Measurements from ENCODE around the gene NR1H3.
"Not testable (repeated sequence)": the region's sequence is repeated elsewhere in the genome, so short reads cannot be mapped to it uniquely, and the experiment has no call there.

NR1H3 gene

DNA sequence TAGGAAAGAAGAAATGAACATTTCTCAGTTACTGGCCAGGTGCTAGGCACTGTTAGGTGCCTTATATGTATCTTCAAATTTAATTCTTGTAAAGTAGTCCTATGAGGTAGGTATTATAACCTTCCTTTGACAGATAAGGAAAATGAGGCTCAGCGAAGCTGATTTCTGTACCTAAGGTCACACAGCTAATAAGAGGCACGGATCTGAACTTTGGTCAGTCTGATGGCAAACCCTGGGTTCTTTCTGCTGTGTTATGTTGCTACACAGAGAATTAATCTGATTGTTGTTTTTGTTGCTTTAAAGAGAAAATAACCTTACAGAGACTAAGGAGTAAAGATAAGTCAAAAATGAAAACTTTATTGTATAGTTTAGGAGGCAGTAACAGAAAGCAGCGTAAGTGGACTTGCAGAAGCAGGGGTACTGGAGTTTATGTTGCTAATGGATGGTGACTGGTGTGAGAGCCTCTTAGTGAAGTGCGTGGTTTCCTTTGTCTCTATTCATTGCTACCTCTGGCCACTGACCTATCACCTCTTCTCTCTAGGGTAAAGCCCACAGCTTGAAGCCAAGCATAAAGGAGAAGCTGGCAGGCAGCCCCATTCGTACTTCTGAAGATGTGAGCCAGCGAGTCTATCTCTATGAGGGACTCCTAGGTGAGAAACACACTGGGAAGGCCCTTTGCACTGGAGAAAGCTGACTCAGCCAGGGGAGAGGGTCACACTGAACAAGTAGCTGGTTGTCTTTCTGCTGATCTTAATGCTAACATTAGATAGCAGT, 50.4 kb downstream of the NR1H3 start:
- no peak for DNase-seq

DNA sequence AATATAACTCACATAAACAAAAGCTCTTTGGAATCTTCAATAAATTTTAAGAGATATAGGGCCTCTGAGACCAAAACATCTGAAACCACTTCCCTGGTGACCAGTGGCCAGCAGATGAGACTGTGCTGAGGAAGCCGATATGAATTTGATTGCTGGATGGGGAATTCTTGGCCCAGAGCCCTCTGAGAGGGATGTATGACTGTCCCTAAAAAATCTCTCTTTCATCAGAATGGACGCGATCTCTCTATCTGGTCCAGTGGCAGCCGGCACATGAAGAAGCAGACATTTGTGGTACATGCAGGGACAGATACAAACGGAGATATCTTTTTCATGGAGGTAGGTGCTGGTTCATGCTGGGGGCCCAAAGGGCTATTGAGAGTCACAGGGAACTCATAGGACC, 57.2 kb downstream of the NR1H3 start:
- DNase-seq, result no peak

DNA sequence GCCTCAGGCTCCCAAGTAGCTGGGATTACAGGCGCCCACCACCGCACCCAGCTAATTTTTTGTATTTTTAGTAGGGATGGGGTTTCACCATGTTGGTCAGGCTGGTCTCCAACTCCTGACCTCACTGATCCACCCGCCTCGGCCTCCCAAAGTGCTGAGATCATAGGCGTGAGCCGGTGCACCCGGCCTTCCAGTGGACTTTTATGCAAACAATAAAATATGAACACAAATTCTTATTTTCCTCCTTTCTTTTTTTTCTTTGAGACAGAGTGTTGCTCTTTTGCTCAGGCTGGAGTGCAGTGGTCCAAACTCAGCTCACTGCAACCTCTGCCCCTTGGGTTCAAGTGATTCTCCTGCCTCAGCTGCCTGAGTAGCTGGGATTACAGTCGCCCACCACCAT, 58.7 kb downstream of the NR1H3 start:
- not testable (repeated sequence) for DNase-seq

DNA sequence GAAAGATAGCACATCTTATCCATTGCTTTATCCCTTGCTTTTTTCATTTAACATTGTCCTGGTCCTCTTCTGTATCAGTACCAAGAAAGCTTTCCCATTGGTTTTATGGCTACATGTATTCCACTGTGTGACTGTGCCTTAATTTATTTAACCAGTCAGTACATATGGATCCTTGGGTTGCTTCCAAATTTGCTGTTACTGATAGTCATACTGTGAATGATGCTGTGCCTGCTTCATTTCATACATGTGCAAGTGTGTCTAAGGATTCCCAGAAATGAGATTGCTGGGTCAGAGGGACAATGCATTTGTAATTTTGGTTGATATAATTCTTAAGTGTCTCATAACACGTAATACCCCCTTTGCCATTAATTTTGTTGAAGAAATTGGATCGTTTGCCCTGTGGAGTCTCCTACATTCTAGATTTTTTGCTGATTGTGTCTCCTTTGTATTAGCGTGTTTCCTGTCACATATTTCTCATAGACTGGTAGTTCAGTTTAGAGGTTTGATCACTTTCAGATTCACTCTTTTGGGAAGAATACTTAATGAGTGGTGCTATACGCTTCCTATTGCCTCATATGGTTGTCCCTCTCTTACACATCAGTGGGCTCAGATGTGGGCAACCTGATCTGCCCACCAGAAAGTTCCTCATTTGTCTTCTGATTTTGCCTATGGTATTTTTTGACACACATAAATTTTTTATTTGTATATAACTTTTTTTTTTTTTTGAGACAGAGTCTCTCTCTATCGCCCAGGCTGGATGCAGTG, 59.5 kb downstream of the NR1H3 start:
- DNase-seq, result no peak

DNA sequence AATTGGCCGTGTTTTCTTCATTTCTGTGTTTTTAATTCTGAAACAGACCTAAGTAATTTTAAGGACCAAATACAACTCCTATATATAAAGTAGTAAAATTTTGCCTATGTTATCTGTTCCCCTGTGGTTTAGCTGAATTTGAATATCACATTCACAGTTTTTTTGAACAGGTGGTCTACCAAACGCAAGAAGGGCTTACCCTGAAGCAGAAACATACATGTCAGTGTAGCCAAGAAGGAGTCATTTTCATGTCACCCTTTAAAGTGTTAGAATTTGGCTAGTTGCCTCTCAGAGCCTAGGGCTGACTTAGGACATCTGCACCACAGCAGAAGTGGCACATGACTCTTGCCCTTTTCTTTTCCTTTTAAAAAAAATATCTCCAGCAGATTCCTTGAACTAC, 60.4 kb downstream of the NR1H3 start:
- DNase-seq, result no peak

All from hematopoietic multipotent progenitor cell treated with erythropoietin and hydrocortisone succinate and interleukin-3 and kit ligand, for 6 days (in vitro differentiated cells).